ENCODE data around the gene NIPSNAP3A. TPM values are rescaled to one million over a fixed set of nuclear protein-coding genes. Genes with fewer than 3 reads are reported as not detected.

The NIPSNAP3A gene
- total RNA-seq, 2 experiments from 2014 or later = 20.8 to 22.4 TPM

DNA sequence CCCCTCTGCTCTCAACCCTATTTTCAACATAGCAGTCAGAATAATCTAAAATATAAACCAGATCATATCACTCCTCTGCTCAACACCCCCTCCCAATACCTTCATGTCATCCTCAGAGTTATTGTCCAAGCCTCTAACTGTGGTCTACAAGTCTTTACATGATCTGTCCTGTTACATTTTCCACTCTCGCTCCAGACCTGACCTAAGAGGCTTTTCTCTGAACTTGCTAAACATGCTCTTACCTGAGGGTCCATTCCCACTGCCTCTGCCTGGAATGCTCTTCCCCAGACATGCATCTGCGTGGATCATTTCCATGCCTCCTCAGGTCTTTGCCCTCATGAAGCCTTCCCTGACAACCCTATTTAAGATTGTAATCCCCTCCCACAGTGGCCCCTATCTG is 28.5 kb downstream of the NIPSNAP3A start:
- CTCF ChIA-PET = no interaction called here
- no peak overlapping the region for H3K27ac Mint-ChIP-seq

GRCh38 chr9:104776797-104777196 is 29.3 kb downstream of the NIPSNAP3A start:
- Mint-ChIP-seq H3K27ac (no peak overlapping the region), H3K36me3 (ENCODE audit: low read depth) (no peaks in the 10 kb centered on the region), H3K4me3 (no peak overlapping the region), H3K9me3 (no peaks in the 10 kb centered on the region), H3K4me1 (no peaks in the 10 kb centered on the region), H3K27me3 (no peaks in the 10 kb centered on the region)
- no peak for DNase-seq
- ChIA-PET POLR2A (no interaction called here), CTCF (no interaction called here)

More for the DNA sequence above, 28.5 kb downstream of the NIPSNAP3A start:
- H3K4me1 Mint-ChIP-seq = no peaks in the 10 kb centered on the region
- POLR2A ChIA-PET = no interaction called here
- H3K4me3 Mint-ChIP-seq = no peak overlapping the region
- no peak for DNase-seq
- H3K36me3 Mint-ChIP-seq (ENCODE audit: low read depth) = no peaks in the 10 kb centered on the region
- H3K9me3 Mint-ChIP-seq = no peaks in the 10 kb centered on the region
- H3K27me3 Mint-ChIP-seq = peaks cover 6% of the 10 kb centered on the region

GRCh38 chr9:104778802-104779201 is 31.3 kb downstream of the NIPSNAP3A start:
- Mint-ChIP-seq H3K36me3 (ENCODE audit: low read depth) (no peaks in the 10 kb centered on the region), H3K4me3 (no peak overlapping the region), H3K9me3 (no peaks in the 10 kb centered on the region), H3K27me3 (no peaks in the 10 kb centered on the region), H3K27ac (no peak overlapping the region), H3K4me1 (no peaks in the 10 kb centered on the region)
- CTCF ChIA-PET = interaction anchor here (0.6 kb wide), 1 partner anchor 136 kb away, joined by 3 read pairs; no protein-coding TSS in a partner anchor
- no peak for DNase-seq
- POLR2A ChIA-PET = interaction anchor here (0.6 kb wide), 1 partner anchor 8 kb away, joined by 3 read pairs; no protein-coding TSS in a partner anchor

GRCh38 chr9:104779334-104779733 is 31.9 kb downstream of the NIPSNAP3A start:
- H3K36me3 Mint-ChIP-seq (ENCODE audit: low read depth) = no peaks in the 10 kb centered on the region
- no peak for DNase-seq
- H3K9me3 Mint-ChIP-seq = no peaks in the 10 kb centered on the region
- no peak overlapping the region for H3K27ac Mint-ChIP-seq
- CTCF ChIA-PET = no interaction called here
- no peaks in the 10 kb centered on the region for H3K4me1 Mint-ChIP-seq
- no peaks in the 10 kb centered on the region for H3K27me3 Mint-ChIP-seq
- POLR2A ChIA-PET = no interaction called here
- H3K4me3 Mint-ChIP-seq = no peak overlapping the region

GRCh38 chr9:104779946-104780535 is 32.6 kb downstream of the NIPSNAP3A start:
- no peak for DNase-seq
- H3K4me3 Mint-ChIP-seq = no peak overlapping the region
- H3K4me1 Mint-ChIP-seq = no peaks in the 10 kb centered on the region
- CTCF ChIA-PET = interaction anchor here (1.3 kb wide), 1 partner anchor 11 kb away, joined by 5 read pairs; no protein-coding TSS in a partner anchor
- POLR2A ChIA-PET = no interaction called here
- no peaks in the 10 kb centered on the region for H3K9me3 Mint-ChIP-seq
- no peaks in the 10 kb centered on the region for H3K27me3 Mint-ChIP-seq
- H3K27ac Mint-ChIP-seq = no peak overlapping the region
- H3K36me3 Mint-ChIP-seq (ENCODE audit: low read depth) = no peaks in the 10 kb centered on the region

GRCh38 chr9:104780796-104781395 is 33.4 kb downstream of the NIPSNAP3A start:
- POLR2A ChIA-PET = no interaction called here
- H3K27ac Mint-ChIP-seq = no peak overlapping the region

GRCh38 chr9:104783588-104783987 is 36.1 kb downstream of the NIPSNAP3A start:
- no peaks in the 10 kb centered on the region for H3K9me3 Mint-ChIP-seq
- no peaks in the 10 kb centered on the region for H3K27me3 Mint-ChIP-seq

More at GRCh38 chr9:104780796-104781395, 33.4 kb downstream of the NIPSNAP3A start:
- no peaks in the 10 kb centered on the region for H3K27me3 Mint-ChIP-seq
- no peaks in the 10 kb centered on the region for H3K9me3 Mint-ChIP-seq
- no peaks in the 10 kb centered on the region for H3K36me3 Mint-ChIP-seq (ENCODE audit: low read depth)
- no peaks in the 10 kb centered on the region for H3K4me1 Mint-ChIP-seq
- no peak overlapping the region for H3K4me3 Mint-ChIP-seq
- CTCF ChIA-PET = interaction anchor here (1.3 kb wide), 1 partner anchor 12 kb away, joined by 5 read pairs; no protein-coding TSS in a partner anchor
- DNase-seq = peak; percentile 13

GRCh38 chr9:104784098-104784497 is 36.6 kb downstream of the NIPSNAP3A start:
- Mint-ChIP-seq H3K36me3 (ENCODE audit: low read depth) (no peaks in the 10 kb centered on the region), H3K4me3 (no peak overlapping the region), H3K4me1 (no peaks in the 10 kb centered on the region), H3K27me3 (no peaks in the 10 kb centered on the region), H3K9me3 (no peaks in the 10 kb centered on the region), H3K27ac (no peak overlapping the region)
- ChIA-PET CTCF (no interaction called here), POLR2A (no interaction called here)
- no peak for DNase-seq

More at GRCh38 chr9:104783588-104783987, 36.1 kb downstream of the NIPSNAP3A start:
- no peak for DNase-seq
- POLR2A ChIA-PET = no interaction called here
- no peak overlapping the region for H3K4me3 Mint-ChIP-seq
- no peak overlapping the region for H3K27ac Mint-ChIP-seq
- H3K36me3 Mint-ChIP-seq (ENCODE audit: low read depth) = no peaks in the 10 kb centered on the region
- CTCF ChIA-PET = interaction anchor here (0.9 kb wide), 1 partner anchor 405 kb away, joined by 3 read pairs; no protein-coding TSS in a partner anchor
- H3K4me1 Mint-ChIP-seq = no peaks in the 10 kb centered on the region

GRCh38 chr9:104786293-104786692 is 38.8 kb downstream of the NIPSNAP3A start:
- Mint-ChIP-seq H3K27ac (no peak overlapping the region), H3K9me3 (no peaks in the 10 kb centered on the region), H3K4me3 (no peak overlapping the region), H3K4me1 (no peaks in the 10 kb centered on the region), H3K27me3 (no peaks in the 10 kb centered on the region), H3K36me3 (ENCODE audit: low read depth) (no peaks in the 10 kb centered on the region)
- DNase-seq = no peak
- CTCF ChIA-PET = no interaction called here
- POLR2A ChIA-PET = no interaction called here

DNA sequence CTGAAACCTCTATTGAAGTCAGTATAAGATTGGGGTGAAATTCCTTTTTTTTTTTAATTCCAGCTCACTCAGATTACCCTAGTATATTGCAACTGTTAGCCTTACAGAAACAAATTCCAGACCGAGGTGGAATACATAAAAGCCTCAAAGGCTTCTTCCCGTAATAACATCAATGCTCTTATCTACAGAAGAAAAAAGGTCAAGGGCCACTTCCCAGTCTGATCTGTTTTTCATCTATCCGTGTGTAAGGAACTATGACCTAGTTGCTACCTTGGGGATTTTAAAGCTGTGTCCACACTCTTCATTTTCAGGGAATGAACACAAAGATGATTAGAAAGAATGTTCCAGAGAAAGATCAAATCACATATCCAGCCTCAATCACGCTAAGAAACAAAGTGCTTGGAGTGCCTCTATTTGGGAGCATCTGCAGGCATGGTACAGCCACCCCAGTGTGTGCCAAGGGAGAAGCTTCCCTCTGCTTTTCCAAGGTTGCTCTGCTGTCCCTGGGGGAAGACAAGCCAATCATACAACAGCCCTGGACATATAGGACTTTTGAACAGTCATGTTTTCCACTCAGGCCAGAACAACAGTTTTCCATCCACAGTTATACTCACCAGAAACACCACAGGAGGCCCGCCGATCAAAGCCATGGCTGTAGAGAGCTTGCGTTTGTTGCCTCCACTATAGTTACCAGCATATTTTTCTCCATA is 40.0 kb downstream of the NIPSNAP3A start:
- ChIA-PET POLR2A (no interaction called here), CTCF (interaction anchor here (0.7 to 1.0 kb wide), 2 partner anchors 14 to 274 kb away, joined by 4 to 6 read pairs; no protein-coding TSS in a partner anchor)
- Mint-ChIP-seq H3K4me3 (no peak overlapping the region), H3K9me3 (no peaks in the 10 kb centered on the region), H3K36me3 (ENCODE audit: low read depth) (no peaks in the 10 kb centered on the region), H3K27me3 (no peaks in the 10 kb centered on the region), H3K4me1 (no peaks in the 10 kb centered on the region), H3K27ac (no peak overlapping the region)
- DNase-seq = no peak

GRCh38 chr9:104788251-104788650 is 40.8 kb downstream of the NIPSNAP3A start:
- H3K36me3 Mint-ChIP-seq (ENCODE audit: low read depth) = no peaks in the 10 kb centered on the region
- ChIA-PET CTCF (interaction anchor here (1.0 kb wide), 1 partner anchor 14 kb away, joined by 4 read pairs; no protein-coding TSS in a partner anchor), POLR2A (no interaction called here)

GRCh38 chr9:104794070-104794469 is 46.6 kb downstream of the NIPSNAP3A start:
- no peaks in the 10 kb centered on the region for H3K36me3 Mint-ChIP-seq (ENCODE audit: low read depth)
- no peak overlapping the region for H3K4me3 Mint-ChIP-seq
- H3K27me3 Mint-ChIP-seq = no peaks in the 10 kb centered on the region
- POLR2A ChIA-PET = no interaction called here
- no peak overlapping the region for H3K27ac Mint-ChIP-seq
- CTCF ChIA-PET = no interaction called here
- no peak for DNase-seq
- H3K4me1 Mint-ChIP-seq = peaks cover 2% of the 10 kb centered on the region
- H3K9me3 Mint-ChIP-seq = no peaks in the 10 kb centered on the region

More at GRCh38 chr9:104788251-104788650, 40.8 kb downstream of the NIPSNAP3A start:
- Mint-ChIP-seq H3K27me3 (no peaks in the 10 kb centered on the region), H3K4me3 (no peak overlapping the region), H3K27ac (no peak overlapping the region), H3K4me1 (no peaks in the 10 kb centered on the region), H3K9me3 (no peaks in the 10 kb centered on the region)
- no peak for DNase-seq

DNA sequence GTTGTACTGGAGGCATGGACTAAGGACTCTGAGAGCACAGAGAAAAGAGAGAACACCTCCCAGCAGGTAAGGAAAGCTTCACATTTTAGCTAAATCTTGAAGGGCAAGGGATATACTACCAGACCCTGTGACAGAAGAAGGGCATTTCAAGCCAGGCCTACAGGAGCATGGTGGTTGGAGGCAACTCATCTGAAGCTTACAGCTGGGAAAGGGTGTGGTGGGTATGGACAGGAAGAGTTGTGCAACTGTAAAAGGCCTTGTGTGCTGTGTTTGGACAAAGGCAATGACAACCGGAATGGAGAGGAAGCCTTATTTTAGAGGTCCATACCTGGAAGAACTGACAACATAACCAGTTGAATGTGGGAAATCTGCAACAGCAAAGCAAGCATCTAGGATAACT is 47.6 kb downstream of the NIPSNAP3A start:
- CTCF ChIA-PET = no interaction called here
- Mint-ChIP-seq H3K27ac (no peak overlapping the region), H3K36me3 (ENCODE audit: low read depth) (no peaks in the 10 kb centered on the region), H3K9me3 (no peaks in the 10 kb centered on the region), H3K27me3 (no peaks in the 10 kb centered on the region), H3K4me3 (no peak overlapping the region), H3K4me1 (peaks cover 2% of the 10 kb centered on the region)
- DNase-seq = no peak
- POLR2A ChIA-PET = no interaction called here
